ENCODE results near the gene CHKA.

Gene CHKA

GRCh38 chr11:68013611-68014156 is 107.5 kb downstream of the CHKA start:
- DNase-seq (ENCODE audit: low read depth in 3 of 3) = no peak

- DNase-seq (ENCODE audit: low read depth in 3 of 3) = no peak
These were observed 108.2 kb downstream of the CHKA start for GRCh38 chr11:68012843-68013610.

GRCh38 chr11:68012044-68012842 is 108.9 kb downstream of the CHKA start:
- no peak for DNase-seq (ENCODE audit: low read depth in 3 of 3)

GRCh38 chr11:68011051-68011943 is 109.9 kb downstream of the CHKA start:
- DNase-seq (ENCODE audit: low read depth in 3 of 3) = no peak

- DNase-seq (ENCODE audit: low read depth in 3 of 3) = no peak
These were observed 110.8 kb downstream of the CHKA start, which contains the start of gene ALDH3B1 for GRCh38 chr11:68010090-68011041. Gene ALDH3B1, plus strand, starts transcription at chr11:68010327. Its CDS starts 4,971 bp downstream, at chr11:68015298.

GRCh38 chr11:68009391-68010089 is 111.6 kb downstream of the CHKA start:
- DNase-seq (ENCODE audit: low read depth in 3 of 3) = no peak

GRCh38 chr11:68008381-68009337 is 112.5 kb downstream of the CHKA start:
- no peak for DNase-seq (ENCODE audit: low read depth in 3 of 3)

GRCh38 chr11:68007498-68008380 is 113.4 kb downstream of the CHKA start:
- no peak for DNase-seq (ENCODE audit: low read depth in 3 of 3)

GRCh38 chr11:68006606-68007166 is 114.5 kb downstream of the CHKA start:
- DNase-seq (ENCODE audit: low read depth in 3 of 3) = no peak

GRCh38 chr11:68004551-68005335 is 116.4 kb downstream of the CHKA start:
- no peak for DNase-seq (ENCODE audit: low read depth in 3 of 3)

- DNase-seq (ENCODE audit: low read depth in 3 of 3) = peak; percentile 56 to 65 (median 59)
These were observed 117.2 kb downstream of the CHKA start, which contains the start of gene UNC93B1 for GRCh38 chr11:68003846-68004550. Gene UNC93B1, minus strand, starts transcription at chr11:68004097. Its CDS starts 54 bp downstream, at chr11:68004043.

GRCh38 chr11:68002938-68003845 is 118.0 kb downstream of the CHKA start:
- DNase-seq (ENCODE audit: low read depth in 3 of 3) = peak; percentile 30 to 49 (median 41)

Measured in stimulated activated CD4-positive, alpha-beta T cell treated with anti-CD3 and anti-CD28 coated beads, TNF-alpha, amount 100 ng/mL, for 4 hours (primary cell).